ENCODE results near the gene DOCK9.

- TF ChIP-seq CTCF (IDR thresholded peaks at IDR 0.05): no peak
- no peak for TF ChIP-seq POLR2A (IDR thresholded peaks at IDR 0.05)
- no peak for TF ChIP-seq POLR2AphosphoS5 (IDR thresholded peaks at IDR 0.05)
Observed at GRCh38 chr13:98848746-98849145, 129.1 kb downstream of the DOCK9 start.

Measured in prostate gland (tissue), 2 donors.